GM21717 (cell line): Measurements from ENCODE around the gene SAMMSON.

Source experiments
- ATAC-seq: cut with Tn5 transposase; IDR thresholded peaks from one replicate; pipeline ENCODE4 v1.9.1; 2021; ENCODE audit warnings: mild to moderate bottlenecking, moderate library complexity; ENCODE audit not compliant: unreplicated experiment

Gene SAMMSON

DNA sequence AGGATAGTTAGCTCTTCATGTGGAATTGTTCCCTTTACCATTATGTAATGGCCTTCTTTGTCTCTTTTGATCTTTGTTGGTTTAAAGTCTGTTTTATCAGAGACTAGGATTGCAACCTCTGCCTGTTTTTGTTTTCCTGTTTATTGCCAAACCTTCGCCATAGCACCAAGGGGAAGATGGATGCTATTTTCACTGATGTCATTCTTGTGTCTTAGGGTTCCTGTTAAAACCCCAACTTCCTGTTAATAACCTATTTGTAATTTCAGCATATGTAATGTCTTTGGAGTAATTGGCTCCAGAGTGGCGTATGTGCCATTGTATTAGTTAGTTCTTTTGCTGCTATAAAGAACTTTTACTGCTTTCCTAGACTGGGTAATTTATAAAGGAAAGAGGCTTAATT lies 10.8 kb downstream of the SAMMSON start:
- no peak for ATAC-seq

DNA sequence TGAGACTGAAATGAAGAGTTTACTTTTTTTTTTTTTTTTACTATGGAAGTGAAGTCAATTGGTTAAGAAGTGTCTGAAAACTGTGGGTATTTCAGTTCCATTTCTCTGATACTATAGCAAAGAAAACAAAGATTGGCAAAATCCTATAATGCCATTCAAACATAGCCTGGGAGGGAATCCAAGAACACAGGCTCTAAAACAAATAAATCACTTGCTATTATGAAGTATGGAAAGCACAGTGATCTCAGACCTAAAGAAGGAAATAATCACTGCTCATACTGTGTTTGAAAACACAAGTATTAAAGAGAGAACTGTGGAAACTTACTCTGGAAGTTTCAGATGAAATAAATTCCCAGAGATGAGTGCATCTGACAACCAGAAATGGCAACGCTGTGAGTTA lies 12.0 kb downstream of the SAMMSON start:
- no peak for ATAC-seq

DNA sequence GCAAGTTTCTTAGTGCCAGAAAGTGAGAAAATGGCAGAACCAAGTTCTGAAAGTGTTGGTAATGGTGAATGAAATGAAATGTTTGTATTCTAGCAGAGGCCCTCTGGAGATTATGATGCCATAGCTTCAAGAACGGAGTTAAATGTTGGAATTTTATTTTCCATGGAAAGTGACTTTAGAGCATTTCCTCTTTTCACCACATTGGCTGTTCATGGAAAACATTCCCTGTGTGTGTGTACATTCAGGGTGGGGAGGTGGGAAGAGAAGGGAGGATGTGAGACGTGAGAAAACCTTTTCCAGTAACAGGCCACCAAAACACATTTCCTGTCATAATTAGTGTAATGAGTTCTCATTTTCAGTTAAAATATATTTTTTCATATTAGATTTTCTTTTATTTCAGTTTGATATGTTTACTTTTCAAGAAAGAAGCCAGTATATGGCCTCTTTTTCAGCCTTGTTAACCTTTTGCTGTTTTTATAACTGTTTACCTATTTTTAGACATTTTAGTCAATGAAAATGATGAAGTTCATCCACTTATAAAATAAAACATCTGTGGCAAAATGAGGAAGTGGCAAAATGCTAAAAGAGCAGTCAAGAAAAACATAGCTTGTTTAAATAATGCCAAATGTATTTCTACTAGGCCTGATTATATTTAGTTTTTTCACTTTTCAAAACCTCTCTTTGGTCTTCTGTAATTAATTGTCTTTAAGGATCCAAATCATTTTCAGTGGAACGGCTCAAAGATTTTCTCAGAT lies 21.6 kb downstream of the SAMMSON start:
- no peak for ATAC-seq

DNA sequence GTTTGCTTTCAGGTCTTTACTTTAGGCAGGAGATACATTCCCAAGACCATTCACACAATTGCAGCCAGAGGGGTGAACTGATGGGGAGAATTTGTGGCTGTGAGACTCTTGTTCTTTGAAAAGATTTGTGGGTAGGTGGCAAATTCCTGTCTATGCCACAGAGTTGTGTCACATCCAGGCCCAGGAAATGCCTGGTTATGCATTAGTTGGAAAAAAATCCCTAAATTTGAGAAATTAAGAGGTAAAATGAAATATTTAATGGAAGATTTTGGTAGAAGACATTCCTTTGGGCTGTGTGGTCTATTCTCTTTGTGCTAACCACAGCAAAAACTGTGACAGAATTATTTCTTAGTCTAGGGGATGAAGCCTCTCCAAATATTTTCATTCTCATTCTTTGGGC lies 28.8 kb downstream of the SAMMSON start:
- no peak for ATAC-seq

DNA sequence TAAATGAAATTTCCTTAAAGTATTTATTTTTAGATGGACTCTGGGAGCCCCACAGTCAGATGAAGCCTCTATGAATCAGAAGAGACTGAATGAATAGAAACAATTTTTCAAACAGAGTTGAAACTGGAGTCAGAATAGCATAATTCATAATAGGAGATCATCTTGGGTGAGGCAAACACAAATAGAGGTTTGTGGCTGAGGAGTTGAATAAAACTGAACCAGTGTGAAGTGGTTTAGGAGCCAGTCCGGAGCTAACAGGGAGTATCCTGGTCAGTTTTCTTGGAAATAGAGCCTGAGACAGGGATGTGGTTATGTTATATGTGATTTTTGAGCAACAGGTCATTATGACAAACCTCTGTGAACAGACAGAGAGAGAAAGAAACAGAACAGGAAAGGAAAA lies 39.2 kb downstream of the SAMMSON start:
- no peak for ATAC-seq

DNA sequence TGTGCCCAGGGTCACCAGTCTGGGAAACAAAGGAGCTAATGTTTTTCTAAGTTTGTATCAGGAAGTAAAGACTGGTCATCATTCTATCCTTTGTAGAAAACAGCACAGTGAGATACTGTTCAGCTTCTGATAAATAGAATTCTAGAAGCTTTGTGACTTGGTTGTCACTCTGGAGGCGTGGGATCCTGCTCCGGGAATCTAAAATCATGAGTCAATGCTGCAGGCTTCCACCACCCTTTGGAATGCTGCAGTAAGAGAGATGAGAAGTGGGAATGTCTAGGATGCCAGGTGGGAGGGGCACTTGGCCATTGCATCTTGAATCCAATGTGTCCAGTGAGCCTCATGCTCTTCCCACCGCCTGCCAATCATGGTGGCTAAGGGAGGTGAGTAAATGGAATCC lies 40.9 kb downstream of the SAMMSON start:
- no peak for ATAC-seq

DNA sequence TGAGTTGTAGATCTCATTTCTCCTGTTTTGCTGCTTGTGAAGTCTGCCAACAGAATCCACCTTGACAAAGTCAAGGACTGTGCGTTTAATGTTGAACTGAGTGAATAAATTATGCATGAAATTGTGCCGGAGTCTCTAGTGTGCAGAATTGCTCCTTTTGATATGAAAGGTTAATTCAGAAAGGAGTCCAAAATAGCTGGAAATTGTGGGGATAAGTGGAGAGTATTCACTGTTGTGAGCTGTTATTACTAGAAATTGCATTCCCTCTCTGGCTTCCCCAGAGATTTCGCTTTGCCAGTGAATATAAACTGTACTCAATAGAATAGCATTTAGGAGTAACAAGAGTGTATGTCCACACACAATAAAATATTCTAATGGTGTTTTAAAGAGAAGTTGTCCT lies 43.1 kb downstream of the SAMMSON start:
- ATAC-seq, result no peak

DNA sequence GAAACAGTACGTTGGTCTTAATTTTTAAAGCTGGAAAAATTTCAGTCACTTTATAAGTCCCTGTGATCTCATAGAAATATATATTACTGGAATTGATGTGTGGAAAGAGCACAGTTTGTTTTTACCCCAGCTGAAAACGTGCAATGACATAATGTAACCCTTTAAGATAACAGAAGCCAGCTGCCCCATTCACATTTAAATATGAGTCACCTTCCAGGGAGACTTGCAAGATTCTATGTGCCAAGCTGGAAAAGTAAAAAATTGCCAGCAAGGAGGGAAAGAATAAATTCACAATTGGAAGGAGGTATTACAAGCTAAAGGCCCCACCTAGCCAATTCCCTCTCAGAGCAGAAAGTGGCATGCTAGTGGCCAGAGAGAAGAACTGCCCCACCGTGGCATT lies 50.2 kb downstream of the SAMMSON start:
- no peak for ATAC-seq

DNA sequence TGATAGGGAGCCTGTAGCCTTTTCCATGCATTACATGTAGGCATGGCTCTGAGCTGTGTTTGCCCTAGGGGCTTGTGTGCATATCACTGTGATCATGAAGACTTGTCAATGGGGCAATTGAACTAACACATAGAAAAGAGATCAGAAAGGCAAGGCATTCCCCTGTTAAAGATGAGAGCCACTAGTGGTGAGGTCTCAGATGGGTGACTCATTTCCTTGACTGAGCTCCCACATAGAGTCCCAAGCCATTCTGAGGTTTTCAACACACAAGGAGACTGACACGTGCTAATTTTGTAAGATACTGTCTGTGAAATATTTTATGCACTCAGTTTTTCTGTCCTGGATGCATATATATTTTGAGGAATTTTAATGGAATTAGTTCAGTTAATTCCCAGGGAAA lies 53.8 kb downstream of the SAMMSON start:
- no peak for ATAC-seq

DNA sequence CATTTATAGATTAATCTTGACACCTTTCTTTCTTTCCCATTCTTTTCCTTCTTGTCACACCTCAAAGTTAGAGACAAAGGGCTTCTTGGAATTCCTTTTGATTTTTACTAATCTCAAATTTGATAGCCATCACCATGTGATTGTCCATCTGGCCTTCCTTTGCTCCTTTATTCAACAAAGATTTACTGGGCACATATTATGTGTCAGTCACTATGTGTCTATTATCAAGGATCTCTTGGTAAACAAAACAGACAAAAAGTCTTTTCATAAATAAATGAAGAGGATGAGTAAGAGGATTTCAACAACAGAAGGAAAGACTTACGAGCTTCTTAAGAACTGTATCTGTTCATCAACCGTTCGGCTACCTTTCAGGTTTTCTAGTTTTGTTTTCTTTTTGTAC lies 56.5 kb downstream of the SAMMSON start:
- ATAC-seq, result no peak

DNA sequence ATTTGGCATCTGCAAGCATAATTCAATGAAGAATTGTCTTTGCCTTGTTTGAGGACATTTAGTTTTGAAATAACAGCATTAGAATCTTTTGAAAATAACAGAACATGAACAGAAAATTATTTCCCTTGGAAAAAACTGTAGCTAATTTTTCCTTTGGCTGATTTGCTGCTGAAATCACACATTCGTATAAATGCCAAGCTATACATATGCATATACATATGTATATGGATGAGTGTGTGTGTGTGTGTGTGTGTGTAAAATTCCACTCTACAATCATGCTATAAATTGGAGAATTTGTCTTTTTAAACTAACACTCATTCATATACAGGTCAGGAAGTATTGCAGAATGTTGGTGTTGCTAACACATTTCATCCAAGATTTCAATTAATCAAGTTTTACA lies 57.9 kb downstream of the SAMMSON start:
- no peak for ATAC-seq

DNA sequence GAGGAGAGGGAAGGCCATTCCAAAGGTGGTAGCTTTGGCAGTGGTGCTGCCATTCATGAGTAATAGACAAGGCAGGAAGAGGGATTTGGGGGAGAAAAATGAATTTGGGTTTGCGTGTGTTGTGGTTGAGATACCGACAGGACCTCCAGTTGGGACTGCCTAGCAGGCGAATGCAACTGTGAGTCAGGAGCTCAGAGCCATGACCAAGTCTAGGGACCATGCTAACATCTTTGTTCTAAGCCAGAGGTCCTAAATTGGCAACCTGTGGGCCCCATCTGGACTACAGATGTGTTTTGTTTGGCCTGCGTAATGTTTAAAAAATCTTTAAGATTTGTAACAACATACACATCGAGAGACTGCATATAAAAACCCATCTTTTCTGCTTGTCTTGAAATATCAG lies 61.6 kb downstream of the SAMMSON start:
- no peak for ATAC-seq

DNA sequence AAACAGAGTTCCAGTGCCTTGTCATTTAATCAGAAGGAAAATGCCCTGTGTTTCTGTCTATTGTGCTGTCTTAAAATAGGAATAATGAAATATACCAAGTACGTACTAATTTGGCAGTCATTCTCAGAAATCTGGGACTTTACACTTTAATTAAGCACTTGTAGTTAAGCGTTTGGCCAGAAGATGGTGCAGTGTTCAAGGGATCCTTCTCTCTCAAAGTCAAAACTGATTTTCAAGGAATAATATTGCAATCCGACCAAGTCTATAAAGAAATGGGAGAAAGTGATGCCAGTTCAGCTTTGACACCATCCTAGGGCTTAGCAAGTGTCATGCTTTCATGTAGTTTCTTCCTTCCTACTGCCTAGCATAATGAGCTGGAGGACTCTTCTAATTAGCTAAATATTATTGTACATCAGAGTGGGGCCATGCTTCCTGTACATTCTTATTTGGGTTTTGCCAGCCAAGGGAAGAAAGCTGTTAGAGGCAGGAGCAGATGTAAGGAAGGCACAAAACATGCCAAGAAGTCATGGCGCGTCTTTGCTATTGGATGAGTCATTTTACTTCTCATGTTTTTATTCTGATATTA lies 64.8 kb downstream of the SAMMSON start:
- no peak for ATAC-seq

DNA sequence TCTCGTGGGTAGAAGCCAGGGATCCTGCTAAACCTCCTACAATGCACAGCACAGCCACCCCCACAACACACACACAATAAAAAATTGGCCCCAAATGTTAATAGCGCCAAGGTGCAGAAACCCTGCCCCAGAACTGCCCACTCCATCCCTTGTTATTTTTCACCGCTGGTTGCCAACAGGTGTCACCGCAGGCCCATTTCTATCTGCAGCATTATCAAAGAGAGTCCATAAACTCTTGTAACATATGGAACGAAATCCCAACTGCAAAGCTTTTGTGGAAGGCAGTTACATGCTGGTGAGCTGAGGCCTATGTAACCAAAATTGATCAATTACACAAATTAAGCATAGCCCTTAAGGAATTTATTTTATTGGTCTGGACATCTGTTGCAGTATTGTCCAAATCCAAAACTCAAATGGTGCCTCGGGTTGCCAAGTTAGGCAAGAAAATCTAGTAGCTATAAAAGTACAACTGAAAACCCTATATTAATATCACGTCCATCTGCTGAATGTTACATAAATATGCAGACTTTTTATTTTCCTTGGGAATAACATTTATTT lies 66.2 kb downstream of the SAMMSON start:
- ATAC-seq, result no peak

DNA sequence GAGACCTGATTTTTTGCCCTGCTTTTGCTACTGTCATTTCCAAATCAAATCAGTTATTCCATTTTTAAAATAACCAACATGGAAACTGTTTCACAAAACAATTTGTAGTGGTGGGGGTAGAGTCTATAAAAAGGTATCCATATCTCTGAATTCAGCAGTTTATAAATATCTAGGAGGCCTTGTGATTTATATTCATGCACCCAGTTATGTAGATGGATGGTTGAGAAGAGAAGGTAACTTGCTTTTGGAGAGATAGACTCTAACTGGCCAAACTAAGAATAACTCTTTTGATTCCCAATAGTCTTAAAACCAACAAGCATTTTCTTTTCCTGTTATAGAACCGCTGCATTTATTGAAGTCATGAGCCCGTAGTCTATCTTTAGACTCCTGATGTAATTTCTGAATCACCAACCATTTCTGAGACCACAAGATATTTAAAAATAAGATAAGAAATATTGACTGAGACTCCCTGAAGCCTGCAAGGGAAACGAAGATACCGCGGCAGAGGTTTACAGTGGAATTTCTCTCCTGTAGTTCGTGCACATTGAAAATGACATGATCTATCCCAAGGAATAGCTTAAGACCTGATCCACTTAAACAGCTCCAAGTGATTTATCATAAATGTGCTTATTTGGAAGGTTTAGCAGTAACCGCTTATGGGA lies 68.5 kb downstream of the SAMMSON start:
- no peak for ATAC-seq

DNA sequence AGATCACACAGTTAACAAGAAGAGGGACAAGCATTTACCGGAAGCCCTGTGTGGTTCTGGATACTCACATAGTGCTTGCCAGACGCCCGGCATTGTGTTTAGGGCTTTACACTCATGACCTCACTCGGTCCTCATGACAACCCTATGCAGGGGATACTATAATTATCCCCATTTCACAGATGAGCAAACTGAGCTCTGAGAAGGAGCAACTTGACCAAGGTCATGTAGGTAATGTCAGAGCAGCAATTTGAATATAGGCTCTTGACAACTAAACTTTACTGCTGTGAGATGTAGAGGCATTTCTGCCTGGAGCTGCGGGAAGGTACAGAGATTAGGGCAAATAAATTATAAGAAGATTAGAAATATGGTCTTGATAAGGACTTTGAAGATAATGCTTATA lies 70.0 kb downstream of the SAMMSON start:
- no peak for ATAC-seq

DNA sequence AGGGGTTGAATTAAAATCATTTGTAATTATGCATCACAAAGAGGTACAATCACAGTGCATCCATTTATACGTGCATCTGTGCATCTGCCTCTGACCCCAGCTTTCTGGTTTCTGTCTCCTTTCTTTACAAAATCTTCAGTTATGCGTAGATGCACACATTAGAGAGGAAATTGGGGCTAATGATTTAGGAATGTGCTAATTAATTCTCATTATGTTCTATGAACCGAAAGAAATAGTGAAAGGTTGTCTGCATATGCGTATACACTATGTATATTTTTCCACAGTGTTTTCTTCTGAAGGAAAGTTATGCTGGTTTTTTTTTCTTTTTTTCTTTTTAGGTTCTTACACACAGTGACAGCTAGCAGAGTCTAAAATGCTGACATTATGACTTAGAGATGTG lies 71.6 kb downstream of the SAMMSON start:
- ATAC-seq, result no peak

DNA sequence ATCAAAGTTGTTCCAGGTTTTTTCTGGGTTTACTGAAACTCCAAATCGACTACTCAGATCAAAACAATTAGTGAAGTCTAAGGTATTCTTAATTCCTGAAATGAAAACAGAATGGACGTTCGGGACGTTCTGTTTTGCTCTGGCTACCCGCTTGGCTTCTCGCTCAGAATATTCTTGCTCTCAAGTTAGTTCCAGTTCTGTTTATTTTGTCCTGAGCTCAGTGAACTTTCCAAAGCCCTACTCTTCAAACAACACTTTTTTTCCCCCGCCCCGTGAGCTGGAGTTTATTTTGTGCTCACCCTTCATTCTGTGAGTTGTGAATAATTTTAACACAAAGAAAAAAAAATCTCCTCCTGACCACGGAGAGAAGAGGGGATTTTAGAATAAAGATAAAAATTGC lies 72.6 kb downstream of the SAMMSON start:
- ATAC-seq, result no peak

DNA sequence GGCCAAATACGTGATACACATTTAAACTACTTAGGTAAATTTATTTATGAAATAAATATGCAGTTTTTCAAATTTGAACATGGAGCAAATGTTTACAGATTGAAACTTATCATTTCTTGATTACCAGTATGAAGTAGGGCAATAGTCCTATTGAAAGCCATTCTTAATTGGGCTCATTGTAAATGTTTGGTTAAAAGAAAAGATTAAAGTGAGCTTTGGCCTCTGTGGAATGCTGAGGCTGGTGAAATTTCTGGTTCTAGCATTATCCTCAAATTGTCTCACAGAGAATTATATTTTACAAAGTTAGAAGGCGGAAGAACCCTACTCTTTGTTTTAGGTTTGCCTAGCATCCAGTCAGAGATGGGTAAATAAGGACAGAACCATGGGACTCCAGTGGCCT lies 73.2 kb downstream of the SAMMSON start:
- no peak for ATAC-seq

DNA sequence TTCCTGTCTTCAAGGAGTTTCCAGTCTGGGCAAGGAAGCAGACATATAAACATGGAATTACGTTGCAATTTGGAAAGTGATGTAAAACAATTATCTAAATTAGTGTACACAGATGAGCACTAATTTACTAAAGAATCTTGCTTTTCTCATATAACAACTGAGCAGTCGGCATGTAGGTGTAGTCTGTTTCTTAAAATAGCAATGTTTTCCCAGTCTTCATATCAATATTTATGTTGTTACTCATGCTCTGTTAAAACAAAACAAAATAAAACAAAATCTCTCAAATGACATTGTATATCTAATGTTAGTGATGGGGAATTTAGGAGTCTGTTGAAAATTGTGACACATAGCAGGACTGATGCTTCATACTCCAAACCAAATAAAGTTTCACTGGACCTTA lies 75.6 kb downstream of the SAMMSON start:
- ATAC-seq, result no peak

DNA sequence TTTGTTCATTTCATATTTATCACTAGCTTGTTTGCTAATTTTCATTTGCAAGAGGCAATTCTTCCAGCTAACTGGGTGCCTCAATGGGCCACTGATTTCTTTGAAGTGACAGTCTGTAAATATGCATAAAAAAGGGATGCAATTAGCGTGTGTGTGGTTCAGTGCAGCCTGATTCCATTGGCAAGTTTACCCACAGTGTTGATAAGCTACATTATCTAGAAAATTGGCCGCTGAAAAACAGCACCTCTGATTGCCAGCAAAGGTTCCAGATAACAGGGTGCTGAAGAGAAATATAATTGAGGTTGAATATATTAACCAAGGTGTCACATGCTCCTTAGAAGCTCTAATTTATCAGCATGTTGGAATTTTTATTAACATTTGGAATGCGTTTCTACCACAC lies 76.9 kb downstream of the SAMMSON start:
- ATAC-seq, result no peak

DNA sequence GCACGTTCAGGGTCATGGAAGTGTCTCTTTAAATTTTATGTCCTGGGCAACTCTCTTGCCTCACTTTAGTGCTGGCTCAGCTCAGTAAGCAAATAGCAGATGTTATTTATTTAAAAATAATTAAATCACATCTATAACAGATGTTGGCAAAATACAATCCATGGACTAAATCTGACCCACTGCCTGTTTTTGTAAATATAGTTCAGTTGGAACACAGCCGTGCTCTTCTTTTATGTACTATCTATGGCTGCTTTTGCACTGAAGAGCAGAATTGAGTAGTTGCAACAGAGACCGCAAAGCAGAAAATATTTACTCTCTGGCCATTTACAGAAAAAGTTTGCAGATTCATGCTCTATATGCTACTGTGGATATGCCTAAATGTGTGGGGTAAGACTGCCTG lies 79.2 kb downstream of the SAMMSON start:
- ATAC-seq, result no peak
